Measurements from ENCODE around the gene SYK. TPM values are rescaled to one million over a fixed set of nuclear protein-coding genes. Genes with fewer than 3 reads are reported as not detected.

Gene SYK
- total RNA-seq, 1 experiment from 2014 or later: 11.8 TPM

GRCh38 chr9:90839183-90839728 is 37.6 kb downstream of the SYK start:
- no peak for DNase-seq (ENCODE audit: low read depth)
- in situ Hi-C loops (cut with HindIII; ENCODE audit: low pct_unique_long_range_greater_than_20kb, low sequenced_read_pairs): no loop called here

GRCh38 chr9:90840696-90841095 is 39.1 kb downstream of the SYK start:
- DNase-seq (ENCODE audit: low read depth): no peak

GRCh38 chr9:90841213-90841612 is 39.6 kb downstream of the SYK start:
- in situ Hi-C loops (cut with HindIII; ENCODE audit: low pct_unique_long_range_greater_than_20kb, low sequenced_read_pairs): no loop called here
- DNase-seq (ENCODE audit: low read depth): no peak

More at GRCh38 chr9:90840696-90841095, 39.1 kb downstream of the SYK start:
- in situ Hi-C loops (cut with HindIII; ENCODE audit: low pct_unique_long_range_greater_than_20kb, low sequenced_read_pairs): no loop called here

GRCh38 chr9:90841615-90842014 is 40.0 kb downstream of the SYK start:
- DNase-seq (ENCODE audit: low read depth): no peak
- in situ Hi-C loops (cut with HindIII; ENCODE audit: low pct_unique_long_range_greater_than_20kb, low sequenced_read_pairs): no loop called here

- DNase-seq (ENCODE audit: low read depth): no peak
- in situ Hi-C loops (cut with HindIII; ENCODE audit: low pct_unique_long_range_greater_than_20kb, low sequenced_read_pairs): no loop called here
Observed at GRCh38 chr9:90842176-90842777, 40.7 kb downstream of the SYK start.

GRCh38 chr9:90842996-90843395 is 41.4 kb downstream of the SYK start:
- in situ Hi-C loops (cut with HindIII; ENCODE audit: low pct_unique_long_range_greater_than_20kb, low sequenced_read_pairs): no loop called here
- no peak for DNase-seq (ENCODE audit: low read depth)

GRCh38 chr9:90843525-90843924 is 41.9 kb downstream of the SYK start:
- no peak for DNase-seq (ENCODE audit: low read depth)

GRCh38 chr9:90844326-90844725 is 42.7 kb downstream of the SYK start:
- in situ Hi-C loops (cut with HindIII; ENCODE audit: low pct_unique_long_range_greater_than_20kb, low sequenced_read_pairs): no loop called here

More at GRCh38 chr9:90843525-90843924, 41.9 kb downstream of the SYK start:
- in situ Hi-C loops (cut with HindIII; ENCODE audit: low pct_unique_long_range_greater_than_20kb, low sequenced_read_pairs): no loop called here

GRCh38 chr9:90846770-90847419 is 45.3 kb downstream of the SYK start:
- DNase-seq (ENCODE audit: low read depth): no peak
- in situ Hi-C loops (cut with HindIII; ENCODE audit: low pct_unique_long_range_greater_than_20kb, low sequenced_read_pairs): no loop called here

More at GRCh38 chr9:90844326-90844725, 42.7 kb downstream of the SYK start:
- no peak for DNase-seq (ENCODE audit: low read depth)

- in situ Hi-C loops (cut with HindIII; ENCODE audit: low pct_unique_long_range_greater_than_20kb, low sequenced_read_pairs): no loop called here
- DNase-seq (ENCODE audit: low read depth): no peak
Observed at GRCh38 chr9:90847971-90848370, 46.4 kb downstream of the SYK start.

- DNase-seq (ENCODE audit: low read depth): no peak
- in situ Hi-C loops (cut with HindIII; ENCODE audit: low pct_unique_long_range_greater_than_20kb, low sequenced_read_pairs): no loop called here
Observed at GRCh38 chr9:90848866-90849265, 47.2 kb downstream of the SYK start.

- in situ Hi-C loops (cut with HindIII; ENCODE audit: low pct_unique_long_range_greater_than_20kb, low sequenced_read_pairs): no loop called here
Observed at GRCh38 chr9:90851444-90851843, 49.8 kb downstream of the SYK start.

GRCh38 chr9:90853945-90854344 is 52.3 kb downstream of the SYK start:
- in situ Hi-C loops (cut with HindIII; ENCODE audit: low pct_unique_long_range_greater_than_20kb, low sequenced_read_pairs): no loop called here
- no peak for DNase-seq (ENCODE audit: low read depth)

More at GRCh38 chr9:90851444-90851843, 49.8 kb downstream of the SYK start:
- DNase-seq (ENCODE audit: low read depth): no peak

GRCh38 chr9:90854637-90855175 is 53.1 kb downstream of the SYK start:
- in situ Hi-C loops (cut with HindIII; ENCODE audit: low pct_unique_long_range_greater_than_20kb, low sequenced_read_pairs): no loop called here
- no peak for DNase-seq (ENCODE audit: low read depth)

- in situ Hi-C loops (cut with HindIII; ENCODE audit: low pct_unique_long_range_greater_than_20kb, low sequenced_read_pairs): no loop called here
- no peak for DNase-seq (ENCODE audit: low read depth)
Observed at GRCh38 chr9:90855208-90855902, 53.7 kb downstream of the SYK start.

- in situ Hi-C loops (cut with HindIII; ENCODE audit: low pct_unique_long_range_greater_than_20kb, low sequenced_read_pairs): no loop called here
- no peak for DNase-seq (ENCODE audit: low read depth)
Observed at GRCh38 chr9:90857091-90857490, 55.5 kb downstream of the SYK start.

- in situ Hi-C loops (cut with HindIII; ENCODE audit: low pct_unique_long_range_greater_than_20kb, low sequenced_read_pairs): no loop called here
- no peak for DNase-seq (ENCODE audit: low read depth)
Observed at GRCh38 chr9:90857855-90858254, 56.2 kb downstream of the SYK start.

- in situ Hi-C loops (cut with HindIII; ENCODE audit: low pct_unique_long_range_greater_than_20kb, low sequenced_read_pairs): no loop called here
- no peak for DNase-seq (ENCODE audit: low read depth)
Observed at GRCh38 chr9:90858457-90858901, 56.9 kb downstream of the SYK start.

- in situ Hi-C loops (cut with HindIII; ENCODE audit: low pct_unique_long_range_greater_than_20kb, low sequenced_read_pairs): no loop called here
- DNase-seq (ENCODE audit: low read depth): no peak
Observed at GRCh38 chr9:90860382-90860781, 58.8 kb downstream of the SYK start.

All from Caki2 (cell line).